Neural cell (in vitro differentiated cells): ENCODE measurements around the gene TDRD12.

Experiments used
- EZH2 ChIP-seq: fragments of 200-600, 300-800 bp; shearing (Covaris generic), sonication (generic); IDR thresholded peaks from 2 replicates; pipeline ENCODE4 v1.6.1; 2014; ENCODE audit warnings: antibody characterized with exemption, low read length, borderline replicate concordance, mild to moderate bottlenecking; ENCODE audit not compliant: insufficient read depth, poor library complexity, severe bottlenecking
- POLR2AphosphoS5 ChIP-seq: IDR thresholded peaks from 2 replicates; pipeline ENCODE4 v1.6.1; 2012
- RAD21 ChIP-seq: fragments of 450-650 bp; conservative IDR thresholded peaks from 2 replicates; pipeline ENCODE4 v1.6.1; 2014; ENCODE audit warnings: antibody characterized with exemption, mild to moderate bottlenecking, moderate library complexity
- TF ChIP-seq, protein P1 (sequence below): fragments of 450-650 bp; IDR thresholded peaks from 2 replicates; pipeline ENCODE4 v1.5.1; 2014; ENCODE audit warnings: antibody characterized with exemption, mild to moderate bottlenecking, moderate library complexity; ENCODE audit not compliant: poor library complexity, severe bottlenecking

- TF ChIP-seq, protein P1, sequence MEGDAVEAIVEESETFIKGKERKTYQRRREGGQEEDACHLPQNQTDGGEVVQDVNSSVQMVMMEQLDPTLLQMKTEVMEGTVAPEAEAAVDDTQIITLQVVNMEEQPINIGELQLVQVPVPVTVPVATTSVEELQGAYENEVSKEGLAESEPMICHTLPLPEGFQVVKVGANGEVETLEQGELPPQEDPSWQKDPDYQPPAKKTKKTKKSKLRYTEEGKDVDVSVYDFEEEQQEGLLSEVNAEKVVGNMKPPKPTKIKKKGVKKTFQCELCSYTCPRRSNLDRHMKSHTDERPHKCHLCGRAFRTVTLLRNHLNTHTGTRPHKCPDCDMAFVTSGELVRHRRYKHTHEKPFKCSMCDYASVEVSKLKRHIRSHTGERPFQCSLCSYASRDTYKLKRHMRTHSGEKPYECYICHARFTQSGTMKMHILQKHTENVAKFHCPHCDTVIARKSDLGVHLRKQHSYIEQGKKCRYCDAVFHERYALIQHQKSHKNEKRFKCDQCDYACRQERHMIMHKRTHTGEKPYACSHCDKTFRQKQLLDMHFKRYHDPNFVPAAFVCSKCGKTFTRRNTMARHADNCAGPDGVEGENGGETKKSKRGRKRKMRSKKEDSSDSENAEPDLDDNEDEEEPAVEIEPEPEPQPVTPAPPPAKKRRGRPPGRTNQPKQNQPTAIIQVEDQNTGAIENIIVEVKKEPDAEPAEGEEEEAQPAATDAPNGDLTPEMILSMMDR: no peak
- TF ChIP-seq EZH2 (no peak), POLR2AphosphoS5 (no peak), RAD21 (no peak)
Measured at GRCh38 chr19:32823747-32824102, 104.2 kb downstream of the TDRD12 start.
